H54 (cell line): Measurements from ENCODE around the gene LETM1.
A peak's percentile ranks its signal among the peaks of the same experiment; 100 is the strongest.

ENCODE experiments used
- DNase-seq: peaks from one replicate; pipeline ENCODE4 v3.0.0; 2011; ENCODE audit warnings: low spot score, mixed read lengths; ENCODE audit not compliant: insufficient read length
- FAIRE-seq: peaks from 3 replicates; lab custom pipeline; 2011; peaks lifted over from hg19 to GRCh38; lab: Jason Lieb, UNC
- POLR2A ChIP-seq: IDR thresholded peaks from 2 replicates; pipeline ENCODE4 v1.6.1; 2011; ENCODE audit warnings: low read depth, mild to moderate bottlenecking, low read length

Gene LETM1

DNA sequence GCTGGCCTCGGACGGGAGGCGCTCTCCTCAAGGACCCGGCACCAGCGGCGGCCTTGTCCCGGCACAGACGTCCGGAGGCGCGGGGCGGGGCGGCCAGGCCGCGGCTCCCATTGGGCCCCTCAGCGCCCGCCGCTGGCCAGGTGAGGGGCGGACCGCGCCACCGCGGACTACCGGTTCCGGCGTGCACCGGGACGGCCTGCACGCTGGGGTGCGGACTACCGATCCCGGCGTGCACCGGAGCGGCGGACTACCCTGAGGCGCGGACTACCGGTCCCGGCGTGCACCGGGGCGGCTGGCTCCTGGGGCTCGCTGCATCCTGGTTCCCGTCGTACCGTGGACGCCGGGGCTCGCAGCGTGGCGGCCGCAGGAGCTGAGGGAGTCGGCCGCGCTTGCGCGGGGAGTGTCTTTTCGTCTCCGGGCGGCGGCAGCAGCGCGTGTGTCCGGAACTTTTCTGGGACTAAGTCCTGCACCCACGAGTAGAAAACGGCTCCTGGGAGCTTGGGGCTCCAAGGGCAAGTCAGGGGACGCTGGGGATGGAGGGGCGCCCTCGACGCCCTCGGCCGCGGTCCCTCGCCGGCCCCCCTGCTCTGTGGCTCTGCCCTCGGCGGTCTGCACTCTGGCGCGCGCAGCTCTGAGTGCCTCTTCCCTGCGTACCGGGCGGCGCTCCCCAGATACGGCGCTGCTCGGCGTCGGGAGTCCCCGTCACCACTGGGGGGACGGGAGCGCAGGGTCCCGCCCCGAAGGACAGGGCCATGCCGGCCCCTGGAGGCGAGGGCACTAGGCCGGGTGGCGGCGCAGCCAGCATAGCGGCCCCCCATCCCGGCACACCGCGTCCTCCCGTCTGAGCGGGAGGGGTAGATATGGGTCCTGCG is at the start of gene LETM1:
LETM1 (minus strand) TSS at position 86 of the 872 bp plus-strand sequence. CDS start 206 bp downstream, outside the sequence.
- DNase-seq (peak; percentile 85), FAIRE-seq (no peak)
- peak; percentile 73 for TF ChIP-seq POLR2A

DNA sequence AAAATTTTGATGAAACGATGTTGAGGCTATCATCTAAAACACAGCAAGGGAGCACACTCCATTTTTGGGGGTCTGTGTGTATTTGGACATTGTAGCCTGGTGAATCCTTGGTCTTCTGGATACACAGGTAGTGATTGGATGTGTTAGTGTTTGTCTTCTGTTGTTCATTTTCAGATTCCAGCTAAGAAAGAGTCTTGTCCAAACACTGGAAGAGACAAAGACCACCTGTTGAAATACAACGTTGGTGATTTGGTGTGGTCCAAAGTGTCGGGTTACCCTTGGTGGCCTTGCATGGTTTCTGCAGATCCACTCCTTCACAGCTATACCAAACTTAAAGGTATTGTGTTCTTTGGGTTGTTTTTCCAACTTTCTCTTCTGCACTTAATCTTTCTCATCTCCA is 48.1 kb upstream of the LETM1 start:
- no peak for TF ChIP-seq POLR2A
- FAIRE-seq (no peak), DNase-seq (no peak)

DNA sequence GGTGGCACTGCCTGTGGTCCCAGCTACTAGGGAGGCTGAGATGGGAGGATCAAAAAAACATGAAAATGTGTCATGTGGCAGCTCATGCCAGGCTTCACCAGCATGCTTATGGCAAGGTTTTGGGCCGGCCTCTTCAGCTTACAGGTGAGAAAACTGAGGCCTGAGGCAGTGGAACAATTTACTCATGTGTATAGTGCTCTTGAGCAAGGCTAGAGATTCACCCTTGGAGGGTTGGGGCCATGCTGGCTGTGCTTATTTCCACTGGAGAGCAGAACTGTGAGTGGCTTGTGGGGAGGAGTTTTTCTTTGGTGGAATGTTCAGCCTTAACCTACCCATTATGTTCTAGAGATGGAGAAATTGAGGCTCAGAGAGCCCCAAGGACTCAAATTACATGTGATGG is 47.1 kb upstream of the LETM1 start:
- DNase-seq (no peak), FAIRE-seq (no peak)
- no peak for TF ChIP-seq POLR2A

DNA sequence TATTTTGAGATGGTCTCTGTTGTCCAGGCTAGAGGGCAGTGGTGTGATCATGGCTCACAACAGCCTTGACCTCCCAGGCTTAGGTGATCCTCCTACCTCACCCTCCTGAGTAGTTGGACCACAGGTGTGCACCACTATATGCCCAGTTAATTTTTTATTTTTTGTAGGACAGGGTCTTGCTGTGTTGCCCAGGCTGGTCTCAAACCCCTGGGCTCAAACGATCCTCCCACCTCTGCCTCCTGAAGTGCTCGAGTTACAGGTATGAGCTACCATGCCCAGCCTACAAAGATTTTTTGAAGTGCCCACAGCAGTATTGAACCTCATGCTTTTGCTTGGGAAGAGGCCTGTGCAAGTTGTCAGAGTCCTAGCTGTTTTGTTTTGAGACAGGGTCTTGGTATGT is 46.3 kb upstream of the LETM1 start:
- FAIRE-seq (no peak), DNase-seq (no peak)
- TF ChIP-seq POLR2A, result no peak

DNA sequence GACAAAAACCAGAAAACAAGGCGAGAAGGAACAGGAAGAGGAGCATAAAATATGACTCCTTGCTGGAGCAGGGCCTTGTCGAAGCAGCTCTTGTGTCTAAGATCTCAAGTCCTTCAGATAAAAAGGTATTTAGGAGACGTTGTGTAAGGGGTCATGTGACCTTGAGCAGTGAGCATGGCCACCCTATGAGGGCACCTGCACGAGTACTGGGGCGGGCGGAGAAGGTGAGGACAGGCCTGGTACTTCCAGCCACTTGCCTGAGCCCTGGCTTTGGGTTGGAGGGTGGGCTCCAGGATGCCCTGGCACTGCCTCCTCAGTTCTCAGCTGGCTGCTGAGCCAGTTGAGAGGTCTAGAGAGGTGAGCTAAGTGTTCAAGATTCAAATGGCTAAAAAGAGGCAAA is 45.2 kb upstream of the LETM1 start:
- FAIRE-seq (no peak), DNase-seq (no peak)
- no peak for TF ChIP-seq POLR2A

DNA sequence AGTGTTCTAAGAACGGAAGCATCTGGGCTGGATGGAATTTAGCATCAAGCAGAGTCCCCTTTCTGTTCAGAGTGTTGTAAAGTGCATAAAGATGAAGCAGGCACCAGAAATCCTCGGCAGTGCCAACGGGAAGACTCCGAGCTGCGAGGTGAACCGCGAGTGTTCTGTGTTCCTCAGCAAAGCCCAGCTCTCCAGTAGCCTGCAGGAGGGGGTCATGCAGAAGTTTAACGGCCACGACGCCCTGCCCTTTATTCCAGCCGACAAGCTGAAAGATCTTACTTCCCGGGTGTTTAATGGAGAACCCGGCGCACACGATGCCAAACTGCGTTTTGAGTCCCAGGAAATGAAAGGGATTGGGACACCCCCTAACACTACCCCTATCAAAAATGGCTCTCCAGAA is 44.7 kb upstream of the LETM1 start:
- FAIRE-seq (no peak), DNase-seq (no peak)
- no peak for TF ChIP-seq POLR2A

DNA sequence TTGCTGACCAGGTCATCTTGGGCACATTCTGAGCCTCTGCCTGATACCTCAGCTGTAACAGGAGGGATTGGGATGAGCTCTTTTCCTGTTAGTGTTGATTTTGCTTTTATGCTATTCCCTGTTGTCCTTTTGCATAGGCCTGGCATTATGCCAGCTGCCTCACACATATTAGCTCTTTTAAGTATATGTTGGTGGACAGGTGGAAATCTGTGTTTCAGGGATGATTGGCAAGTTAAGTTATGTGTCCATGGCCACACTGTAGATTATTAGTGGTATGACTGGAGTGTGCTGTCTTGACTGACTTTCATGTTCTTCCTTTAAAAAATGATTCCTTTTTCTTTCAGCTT is 44.1 kb upstream of the LETM1 start:
- DNase-seq (no peak), FAIRE-seq (no peak)
- no peak for TF ChIP-seq POLR2A

DNA sequence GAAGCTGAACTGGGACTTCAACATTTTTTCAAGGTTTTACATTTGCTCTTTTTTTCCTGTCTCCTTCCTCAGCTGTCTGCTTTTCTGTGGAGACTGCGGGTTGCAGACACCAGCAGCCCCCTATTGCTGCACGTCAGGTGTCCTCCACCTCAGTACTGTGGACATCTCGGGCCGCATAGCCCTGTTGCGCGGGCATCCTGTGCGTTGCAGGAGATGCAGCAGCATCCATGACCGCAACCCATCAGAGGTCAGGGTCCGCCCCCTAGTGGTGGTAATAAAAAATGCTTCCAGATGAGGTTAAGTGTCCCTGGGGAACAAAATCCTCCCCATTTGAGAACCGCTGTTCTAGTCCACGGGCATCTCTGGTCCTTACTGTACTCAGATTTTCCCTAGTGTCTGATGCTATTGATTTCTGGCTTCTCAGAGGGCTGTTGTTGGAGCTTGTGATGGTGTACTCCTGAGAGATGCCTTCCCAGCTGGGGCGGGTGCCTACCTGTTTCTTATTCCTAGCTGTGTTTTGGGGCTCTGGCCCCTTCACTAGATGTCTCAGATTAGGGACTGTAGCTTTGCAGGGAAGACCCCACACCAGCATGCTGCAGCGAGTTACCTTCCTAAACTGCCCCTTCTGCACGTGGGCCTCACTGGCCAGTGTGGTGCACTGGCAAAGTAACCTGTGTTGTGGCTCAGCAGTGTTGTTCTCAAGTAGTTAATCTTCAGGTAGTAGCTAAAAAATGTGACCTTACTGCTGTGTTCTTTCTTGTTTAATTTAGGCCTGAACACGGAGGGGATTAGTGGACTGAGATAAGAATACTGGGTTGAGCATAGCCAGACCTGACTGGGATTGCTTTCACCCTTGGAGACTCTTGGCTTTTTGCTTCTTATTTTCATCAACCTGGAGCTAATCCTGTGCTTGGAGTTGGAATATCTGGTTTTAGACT is 43.5 kb upstream of the LETM1 start:
- FAIRE-seq (no peak), DNase-seq (peak; percentile 44)
- TF ChIP-seq POLR2A, result no peak

DNA sequence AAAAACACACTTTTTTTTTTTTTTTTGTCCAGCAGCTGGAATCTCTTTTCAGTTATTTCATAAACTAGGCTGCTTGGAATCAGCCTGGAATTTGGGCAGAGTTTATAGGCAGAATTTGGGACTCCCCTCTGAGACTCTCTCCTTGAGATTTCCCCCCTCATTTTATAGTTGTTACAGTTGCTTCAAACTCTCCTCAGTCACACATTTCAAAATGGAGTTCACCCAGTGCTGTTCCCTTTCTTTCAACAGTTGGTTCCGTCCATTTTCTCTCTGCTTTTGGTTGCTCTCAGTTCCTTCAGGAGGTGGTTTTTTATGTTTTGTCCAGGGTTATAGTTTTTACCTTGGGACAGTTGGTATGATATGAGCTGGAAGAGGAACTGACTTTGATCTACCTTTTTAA is 42.7 kb upstream of the LETM1 start:
- no peak for TF ChIP-seq POLR2A
- DNase-seq, result no peak
- FAIRE-seq, result no peak

DNA sequence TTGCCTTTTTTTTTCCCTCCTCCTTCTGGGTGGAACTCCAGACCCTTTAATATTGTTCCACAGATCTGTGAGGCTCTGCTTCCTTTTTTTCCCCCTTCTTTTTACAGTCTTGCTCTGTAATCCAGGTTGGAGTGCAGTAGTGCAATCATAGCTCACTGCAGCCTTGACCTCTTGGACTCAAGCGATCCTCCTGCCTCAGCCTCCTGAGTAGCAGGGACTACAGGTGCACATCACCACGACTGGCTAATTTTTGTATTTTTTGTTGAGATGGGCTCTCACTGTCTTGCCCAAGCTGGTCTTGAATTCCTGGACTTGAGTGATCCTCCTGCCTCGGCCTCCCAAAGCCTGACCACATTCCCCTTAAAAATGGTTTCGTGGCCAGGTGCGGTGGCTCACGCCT is 42.1 kb upstream of the LETM1 start:
- FAIRE-seq (no peak), DNase-seq (no peak)
- TF ChIP-seq POLR2A, result no peak

DNA sequence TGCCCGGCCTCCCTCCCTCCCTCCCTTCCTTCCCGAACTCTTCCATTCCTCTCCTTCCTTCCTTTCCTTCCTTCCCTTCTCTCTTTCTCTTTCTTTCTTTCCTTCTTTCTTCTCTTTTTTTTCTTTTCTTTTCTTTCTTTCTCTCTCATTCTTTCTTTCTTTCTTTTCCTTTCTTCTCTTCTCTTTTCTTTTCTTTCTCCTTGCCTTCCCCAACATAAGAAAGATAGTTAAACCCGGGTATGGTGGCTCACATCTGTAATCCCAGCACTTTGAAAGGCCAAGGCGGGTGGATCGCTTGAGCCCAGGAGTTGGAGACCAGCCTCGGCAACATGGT is 40.7 kb upstream of the LETM1 start:
- FAIRE-seq, result no peak

DNA sequence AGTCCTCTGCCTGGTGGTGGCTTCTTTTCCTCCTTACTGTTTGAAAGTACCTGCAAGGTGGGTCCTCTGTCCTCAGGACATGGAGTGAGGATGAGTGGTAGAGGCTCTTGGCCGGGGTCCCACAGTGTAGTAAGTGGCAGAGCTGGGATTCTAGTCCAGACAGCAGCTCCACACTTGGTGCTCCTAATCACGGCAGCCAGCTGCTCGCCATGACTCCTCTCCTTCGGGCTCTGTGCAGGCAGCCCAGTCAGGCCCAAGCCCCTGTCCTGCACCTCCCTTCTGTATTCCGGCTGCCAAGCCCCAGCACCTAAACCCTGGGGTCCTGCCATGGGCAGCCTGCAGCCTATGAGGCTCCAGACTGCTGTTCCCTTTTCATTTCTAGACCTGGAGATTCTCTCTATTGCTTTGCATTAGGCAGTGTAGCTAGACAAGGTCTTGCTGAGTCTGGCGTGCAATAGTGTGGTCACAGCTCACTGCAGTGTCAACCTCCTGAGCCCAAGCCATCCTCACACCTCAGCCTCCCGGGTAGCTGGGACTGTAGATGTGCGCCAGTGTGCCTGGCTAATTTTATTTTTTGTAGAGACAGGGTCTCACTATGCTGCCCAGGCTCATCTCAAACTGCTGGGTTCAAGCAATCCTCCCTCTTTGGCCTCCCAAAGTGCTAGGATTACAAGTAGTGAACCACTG is 40.2 kb upstream of the LETM1 start:
- no peak for TF ChIP-seq POLR2A
- DNase-seq (no peak), FAIRE-seq (no peak)

More for the DNA sequence above, 40.7 kb upstream of the LETM1 start:
- TF ChIP-seq POLR2A, result no peak
- no peak for DNase-seq

DNA sequence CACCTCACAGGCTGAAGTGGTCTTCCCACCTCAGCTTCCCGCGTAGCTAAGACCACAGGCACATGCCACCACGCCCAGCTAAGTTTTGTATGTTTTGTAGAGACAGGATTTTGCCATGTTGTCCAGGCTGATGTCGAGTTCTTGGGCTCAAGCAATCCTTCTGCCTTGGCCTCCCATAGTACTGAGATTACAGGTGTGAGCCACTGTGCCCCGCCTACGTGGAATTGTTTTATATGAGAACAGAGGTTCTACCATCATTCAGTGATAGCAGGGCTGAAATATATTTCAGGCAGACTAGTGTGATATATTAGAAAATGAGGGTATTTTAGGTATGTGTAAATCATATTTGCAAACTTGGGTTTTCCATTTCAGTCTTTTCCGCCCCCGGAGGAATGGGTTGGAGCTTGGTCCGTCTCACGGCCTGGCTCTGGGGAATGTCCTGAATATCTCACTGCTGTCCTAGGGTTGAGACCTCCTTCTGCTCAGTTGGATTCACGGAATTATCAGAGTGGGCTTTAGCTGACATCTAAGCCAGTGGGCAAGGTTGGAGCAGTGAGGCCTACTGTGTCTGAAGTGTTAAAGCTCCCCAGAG is 35.1 kb upstream of the LETM1 start:
- no peak for FAIRE-seq
- no peak for TF ChIP-seq POLR2A
- DNase-seq, result no peak
